NCI-H146 (cell line): ENCODE data around the gene RTN4.
"Not testable (repeated sequence)": the region's sequence is repeated elsewhere in the genome, so short reads cannot be mapped to it uniquely, and the experiment has no call there.

ENCODE experiments used
- DNase-seq: peaks from one replicate; lab custom pipeline; 2025; lab: John Stamatoyannopoulos, UW

Gene RTN4

DNA sequence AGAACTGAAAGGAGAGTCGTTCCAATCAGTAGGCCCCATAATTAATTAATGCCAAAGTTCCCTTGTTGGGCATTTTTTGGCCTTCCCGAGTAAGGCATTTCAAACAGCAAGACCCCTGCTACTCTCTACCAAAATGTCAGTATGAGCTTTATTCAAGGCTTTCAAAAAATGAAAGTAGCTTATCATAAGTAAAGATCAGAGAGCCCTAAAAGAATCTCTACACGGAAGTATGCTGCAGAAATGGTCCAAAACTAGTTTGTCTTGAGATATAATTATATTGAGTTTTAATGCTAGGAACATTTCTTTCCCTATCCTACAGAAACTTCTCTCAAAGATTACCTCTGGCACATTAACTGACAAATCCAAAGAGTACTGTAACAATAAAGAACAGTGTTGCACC is 43.9 kb downstream of the RTN4 start:
- no peak for DNase-seq

DNA sequence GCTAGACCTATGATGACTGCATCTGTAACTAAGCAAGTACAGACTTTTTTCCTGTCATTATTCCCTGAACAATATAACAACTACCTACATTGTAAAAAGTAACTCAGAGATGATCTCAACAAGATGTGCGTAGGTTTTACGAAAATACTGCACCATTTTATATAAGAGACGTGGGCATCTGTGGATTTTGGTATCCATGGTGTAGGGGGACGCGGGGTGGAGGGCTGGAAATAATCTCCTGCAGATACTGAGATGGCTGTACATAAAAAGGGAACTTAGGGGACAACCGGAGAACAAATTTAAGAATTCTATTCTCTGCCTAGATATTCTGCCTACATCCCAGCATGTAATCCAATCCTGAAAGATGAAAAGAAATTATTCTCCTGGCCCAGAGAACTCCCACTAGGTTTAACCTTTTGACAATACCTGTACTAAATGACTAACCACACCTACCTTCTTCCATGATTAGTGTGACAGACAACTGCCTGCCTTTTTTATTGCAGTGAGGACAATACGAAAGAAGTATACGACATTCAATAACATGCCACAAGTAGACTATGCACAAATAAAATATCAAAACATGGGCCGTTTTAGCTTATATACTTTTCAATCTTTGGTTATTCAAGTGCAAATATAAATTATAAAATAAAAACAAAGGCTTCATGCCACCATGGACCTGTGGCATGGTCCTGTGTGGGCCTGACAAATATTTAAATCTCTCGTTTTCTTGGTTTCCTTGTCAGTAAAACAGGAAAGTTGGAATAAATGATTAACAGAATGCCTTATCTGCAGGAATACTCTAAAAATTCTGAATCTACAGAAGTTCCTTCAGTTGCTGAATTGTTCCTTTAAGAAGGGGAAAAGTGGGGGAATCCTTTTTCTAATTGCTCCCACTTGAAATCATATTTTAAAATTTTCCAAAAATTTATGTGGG is 46.3 kb downstream of the RTN4 start:
- no peak for DNase-seq

GRCh38 chr2:55001716-55002115 is 48.5 kb downstream of the RTN4 start:
- no peak for DNase-seq

DNA sequence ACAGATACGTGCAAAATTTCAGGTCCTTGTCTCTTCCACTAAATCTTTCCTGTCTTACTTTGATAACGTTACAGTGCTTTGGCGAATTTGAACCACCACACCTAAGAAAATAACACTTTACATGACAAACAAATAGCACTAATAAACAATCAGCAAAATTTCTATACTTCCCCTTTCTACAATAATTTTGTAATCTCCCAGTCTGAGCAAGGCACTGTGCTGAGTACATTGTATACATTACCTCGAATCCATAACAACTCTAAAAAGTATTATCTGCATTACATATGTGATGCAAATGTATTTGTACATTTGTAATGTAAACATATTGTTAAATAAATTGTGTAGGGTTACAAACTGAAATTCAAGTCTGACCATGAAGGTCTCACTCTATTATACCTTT is 49.9 kb downstream of the RTN4 start:
- DNase-seq, result no peak

DNA sequence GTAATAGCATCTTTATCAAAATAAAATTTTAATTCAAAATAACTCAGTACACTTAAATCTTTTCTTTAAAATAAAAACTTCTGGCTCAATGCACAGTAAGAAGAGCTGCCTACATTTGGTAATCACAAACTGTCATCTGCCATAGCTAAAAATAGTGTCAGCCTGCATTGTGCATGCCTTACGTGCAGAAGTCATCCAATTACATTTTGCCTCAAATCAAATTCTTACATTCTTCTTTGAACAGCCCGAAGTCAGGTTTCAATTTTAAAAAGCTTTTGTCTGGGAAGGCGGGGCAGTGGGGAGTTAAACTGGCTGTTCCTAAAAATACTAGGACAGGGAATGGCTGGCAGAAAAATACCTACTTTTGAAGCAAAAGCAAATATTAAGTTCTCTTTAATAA is 51.1 kb downstream of the RTN4 start:
- DNase-seq, result no peak

DNA sequence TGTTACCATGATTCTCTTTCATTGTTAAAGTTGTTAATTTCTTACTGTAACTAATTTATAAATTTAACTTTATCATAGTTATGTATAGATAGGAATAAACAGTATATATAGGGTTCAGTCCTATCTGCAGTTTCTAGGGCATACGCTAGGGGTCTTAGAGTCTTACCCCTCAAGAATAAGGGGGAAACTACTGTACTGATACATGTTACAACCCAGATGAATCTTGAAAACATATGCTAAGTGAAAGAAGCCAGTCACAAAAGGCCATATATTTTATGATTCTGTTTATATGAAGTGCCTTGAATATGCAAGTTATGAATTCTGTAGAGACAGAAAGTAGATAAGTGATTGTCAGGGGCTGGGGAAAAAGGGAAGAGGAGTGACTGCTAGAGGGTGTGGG is 52.4 kb downstream of the RTN4 start:
- DNase-seq, result no peak

DNA sequence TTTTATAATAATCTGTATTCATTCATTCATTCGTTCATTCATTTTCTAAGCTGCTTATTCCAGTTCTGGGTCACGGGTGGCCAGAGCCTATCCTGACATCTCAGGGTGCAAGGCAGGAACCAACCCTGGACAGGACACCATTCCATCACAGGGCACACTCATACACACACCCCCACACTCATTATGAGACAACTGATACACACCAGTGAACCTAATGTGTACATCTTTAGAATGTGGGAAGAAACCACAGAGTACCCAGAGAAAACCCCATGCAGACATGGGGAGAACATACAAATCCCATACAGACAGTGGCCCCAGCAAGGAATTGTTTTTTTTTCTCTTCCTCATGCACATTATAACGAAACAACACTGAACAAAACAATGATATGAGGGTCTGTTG is 54.7 kb downstream of the RTN4 start:
- no peak for DNase-seq

DNA sequence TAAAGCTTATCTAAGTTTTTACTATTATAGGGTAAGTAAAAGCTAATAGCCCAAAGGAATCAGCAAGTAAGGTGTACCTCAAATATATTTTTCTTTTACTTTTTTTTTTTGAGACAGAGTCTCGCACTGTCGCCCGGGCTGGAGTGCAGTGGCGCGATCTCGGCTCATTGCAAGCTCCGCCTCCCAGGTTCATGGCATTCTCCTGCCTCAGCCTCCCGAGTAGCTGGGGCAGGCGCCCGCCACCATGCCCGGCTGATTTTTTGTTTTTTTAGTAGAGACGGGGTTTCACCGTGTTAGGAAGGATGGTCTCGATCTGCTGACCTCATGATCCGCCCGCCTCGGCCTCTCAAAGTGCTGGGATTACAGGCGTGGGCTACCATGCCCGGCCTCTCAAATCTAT is 59.6 kb downstream of the RTN4 start:
- DNase-seq, result not testable (repeated sequence)

DNA sequence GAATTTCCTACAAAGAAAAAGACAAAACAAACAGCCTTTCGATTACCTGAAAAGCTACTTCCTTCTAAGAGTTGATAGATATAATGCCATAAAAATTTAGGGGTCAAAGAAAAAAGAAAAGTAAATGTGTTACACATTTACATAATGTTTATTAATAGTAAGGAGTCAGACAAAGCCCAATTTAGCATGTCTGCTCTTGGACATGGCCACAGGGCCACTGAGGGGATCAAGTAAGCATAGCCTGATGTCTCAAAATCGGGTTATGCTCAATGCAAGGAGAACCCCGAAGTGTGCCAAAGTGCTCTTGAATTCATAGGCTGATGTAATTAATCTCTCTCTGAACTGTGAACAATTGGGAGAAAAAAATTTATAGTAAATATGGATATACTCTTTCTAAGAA is 61.6 kb downstream of the RTN4 start:
- no peak for DNase-seq

DNA sequence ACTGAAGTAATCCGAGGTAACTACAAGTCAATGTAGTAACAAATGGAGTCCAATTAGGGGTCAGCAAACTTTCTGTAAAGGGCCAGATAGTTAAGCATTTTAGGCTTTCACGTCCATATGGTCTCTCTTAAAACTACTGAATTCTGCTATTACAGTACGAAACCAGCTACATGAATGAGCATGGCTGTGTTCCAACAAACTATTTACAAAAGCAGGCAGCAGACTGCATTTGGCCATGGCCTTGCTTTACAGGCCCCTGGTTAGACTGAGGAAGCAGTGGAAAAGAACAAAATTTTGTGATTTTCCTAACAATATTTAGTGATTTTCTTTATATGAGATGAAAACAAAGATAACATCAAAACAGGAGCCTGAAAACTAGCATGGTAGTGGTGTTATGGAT is 64.0 kb downstream of the RTN4 start:
- DNase-seq, result no peak

DNA sequence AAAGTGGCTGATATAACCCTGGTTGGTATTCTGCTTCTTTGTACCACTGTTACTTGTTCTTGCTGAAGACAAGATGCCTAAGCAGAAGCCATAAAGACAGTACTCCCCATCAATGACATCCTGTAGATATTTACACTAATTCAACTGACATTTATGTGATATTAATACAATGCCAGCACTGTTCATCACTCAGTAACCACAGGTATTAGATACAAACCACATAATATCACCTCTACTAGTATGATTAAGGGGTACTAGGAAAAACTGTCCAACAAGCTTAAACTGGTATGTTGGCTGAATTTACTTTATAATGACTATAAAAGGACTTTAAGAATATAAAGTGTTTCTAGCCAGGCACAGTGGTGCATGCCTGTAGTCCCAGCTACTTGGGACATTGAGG is 65.8 kb downstream of the RTN4 start:
- no peak for DNase-seq

DNA sequence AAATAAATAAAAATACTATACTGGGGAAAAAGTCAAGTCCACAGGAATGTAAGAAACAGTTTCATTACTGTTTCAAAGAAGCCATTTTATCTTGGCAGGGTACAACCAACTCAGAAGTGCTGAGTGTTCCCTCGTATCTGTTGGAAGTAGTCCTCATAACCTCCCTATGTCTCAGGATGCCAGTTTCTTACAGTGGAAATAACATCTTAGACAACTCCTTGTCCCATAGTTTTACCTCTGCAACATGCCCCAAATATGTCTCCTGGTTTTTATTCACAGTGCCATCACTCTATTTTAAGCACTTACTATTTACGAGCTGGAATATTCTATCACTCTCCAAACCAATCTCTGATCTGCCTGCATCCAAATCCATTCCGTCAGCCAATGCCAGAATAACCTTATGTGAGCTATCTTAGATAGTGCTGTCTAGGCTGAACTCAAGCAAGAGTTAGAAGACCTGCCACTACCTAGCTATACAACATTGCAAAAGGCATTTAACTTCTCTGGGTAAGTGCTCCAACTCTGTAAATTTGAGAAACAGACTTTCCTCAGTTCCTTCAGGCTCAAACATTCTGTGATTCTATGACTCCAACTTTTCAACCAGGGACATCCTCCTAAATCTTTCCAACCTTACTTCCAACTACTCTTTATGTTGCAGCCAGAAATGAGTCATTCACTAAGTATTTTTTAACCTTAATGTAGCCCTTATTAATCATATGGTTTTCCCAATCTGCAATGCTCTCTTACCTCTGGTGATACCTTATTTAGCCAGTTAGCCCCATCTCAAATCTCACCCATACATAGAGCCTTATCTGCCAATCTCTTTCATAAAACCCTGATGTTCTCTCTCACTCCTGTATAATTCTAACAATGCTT is 66.7 kb downstream of the RTN4 start:
- DNase-seq, result no peak

DNA sequence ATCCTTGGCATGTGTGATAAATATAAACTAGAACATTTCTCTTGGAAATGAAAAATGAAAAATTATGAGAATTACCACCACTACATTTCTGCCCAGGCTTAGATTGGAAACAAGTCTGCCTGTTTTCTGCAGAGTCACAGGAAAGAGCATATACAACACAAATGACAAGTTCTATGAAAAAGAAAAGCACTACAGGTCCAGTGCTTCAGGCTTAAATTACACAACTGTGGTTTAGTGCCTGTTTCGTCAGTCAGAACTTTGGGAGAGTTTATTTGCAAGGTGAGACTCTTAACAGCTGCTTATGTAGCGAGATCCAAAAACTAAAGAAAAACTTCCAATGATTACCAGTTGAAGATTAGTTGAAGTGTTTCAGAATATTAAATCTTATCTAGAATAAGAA is 68.9 kb downstream of the RTN4 start:
- no peak for DNase-seq

DNA sequence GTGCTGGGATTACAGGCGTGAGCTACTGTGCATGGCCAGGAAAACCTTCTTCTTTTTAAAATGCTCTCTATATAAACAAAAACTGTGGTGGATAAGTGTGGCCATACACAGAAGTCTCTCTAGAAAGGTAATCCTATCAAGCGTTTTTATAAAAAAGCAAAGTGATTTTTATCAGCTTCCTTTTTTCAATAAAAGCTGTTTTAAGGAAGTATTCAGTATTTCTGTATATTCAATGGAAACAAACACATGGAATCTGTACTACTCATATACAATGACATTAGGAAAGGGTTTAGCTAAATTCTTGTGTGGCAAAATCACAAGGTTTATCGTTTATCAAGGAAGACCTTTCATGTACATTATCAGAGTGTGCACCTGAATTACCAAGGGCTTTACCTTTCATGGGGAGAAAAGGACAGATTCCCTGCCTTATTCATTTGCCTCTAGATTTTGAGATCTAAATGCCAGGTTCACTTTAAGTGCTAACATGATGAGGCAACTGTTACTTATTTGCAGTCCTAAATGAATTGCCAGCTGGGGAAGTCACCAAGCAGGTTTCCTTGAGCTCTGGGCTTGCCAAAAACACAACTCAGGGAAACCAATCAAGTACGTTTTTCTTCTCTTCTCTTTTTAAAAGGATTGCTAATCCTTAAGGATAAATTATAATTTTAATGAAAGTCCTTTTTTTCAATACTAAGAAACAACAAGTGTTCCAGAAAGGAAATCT is 70.8 kb downstream of the RTN4 start:
- DNase-seq, result no peak

DNA sequence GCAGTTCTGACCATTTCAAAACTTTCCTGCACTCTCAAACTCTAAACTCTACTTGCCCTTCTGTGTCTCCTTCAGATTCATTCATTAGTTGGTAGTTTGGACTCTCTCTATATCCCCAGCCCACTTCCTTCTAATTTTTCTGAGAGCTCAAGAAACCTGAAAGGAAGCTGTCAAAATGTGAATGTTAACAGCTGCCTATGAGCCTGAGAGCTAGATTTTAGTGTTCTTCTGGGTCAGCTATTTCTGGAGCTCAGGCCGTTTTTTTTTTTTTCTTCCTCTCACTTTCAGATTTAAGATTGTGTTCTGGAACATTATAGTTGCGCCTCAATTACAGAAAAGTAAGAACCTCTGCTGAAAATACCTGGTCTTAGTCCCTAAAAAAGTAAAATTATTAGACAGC is 73.1 kb downstream of the RTN4 start:
- no peak for DNase-seq

GRCh38 chr2:54975598-54976492 is 74.4 kb downstream of the RTN4 start:
- DNase-seq, result no peak

GRCh38 chr2:54975175-54975574 is 75.1 kb downstream of the RTN4 start:
- DNase-seq, result no peak

DNA sequence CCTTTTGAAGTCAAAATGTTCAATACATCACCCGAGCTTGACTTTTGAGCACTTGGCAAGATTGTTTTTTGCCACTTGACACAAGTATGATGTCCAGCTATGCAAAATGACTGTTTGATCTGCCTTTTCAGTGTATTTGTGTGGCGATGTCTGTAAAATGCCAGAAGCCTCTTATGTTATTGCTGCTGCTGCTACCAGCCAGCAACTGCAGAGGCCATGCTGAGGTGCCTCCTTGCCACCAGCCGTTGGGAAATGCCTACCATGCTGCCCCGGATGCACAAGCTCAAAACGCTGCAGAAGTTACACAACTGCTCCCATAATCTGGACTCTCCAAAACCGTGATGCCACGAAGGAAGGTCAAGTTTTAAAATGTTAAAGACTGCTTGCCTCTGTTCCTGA is 80.3 kb downstream of the RTN4 start:
- DNase-seq, result no peak

- DNase-seq, result no peak
These were observed 80.8 kb downstream of the RTN4 start for GRCh38 chr2:54969295-54969939.

DNA sequence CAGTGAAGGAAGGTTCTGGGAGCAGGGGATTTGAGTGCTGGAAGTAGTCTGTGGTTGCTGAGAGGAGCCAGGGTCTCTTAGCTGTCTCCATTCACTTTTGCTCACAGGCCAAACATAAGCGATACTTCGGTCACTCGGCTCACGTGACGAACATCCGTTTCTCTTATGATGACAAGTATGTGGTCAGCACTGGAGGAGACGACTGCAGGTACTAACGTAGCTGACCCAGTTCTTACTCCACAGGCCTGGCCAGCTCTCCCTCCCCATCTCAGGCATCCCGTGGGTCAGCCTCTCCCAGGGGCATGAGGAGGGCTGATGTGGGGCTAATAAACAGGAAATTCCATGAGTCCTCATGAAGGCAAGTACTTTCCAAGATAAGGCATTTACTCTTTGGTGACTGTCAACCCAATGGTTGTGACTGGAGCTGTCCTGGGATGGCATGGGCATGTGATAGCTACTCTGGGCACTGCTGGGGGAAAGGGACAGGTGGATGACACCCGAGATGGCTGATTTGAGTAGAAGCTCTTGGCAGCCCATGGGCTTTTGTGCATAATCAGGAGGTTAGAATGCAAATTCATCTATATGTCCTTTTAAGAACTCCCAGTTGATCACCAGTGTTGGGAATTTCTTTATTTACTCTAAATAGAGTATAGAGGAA is 81.6 kb downstream of the RTN4 start:
- DNase-seq, result no peak
